NCI-H446 (cell line): ENCODE data around the gene LOC101059915.
"Not testable (repeated sequence)": the region's sequence is repeated elsewhere in the genome, so short reads cannot be mapped to it uniquely, and the experiment has no call there.

Experiments
- DNase-seq, 2 experiments: peaks; one replicate each; lab custom pipeline; 2025; lab: John Stamatoyannopoulos, UW

Gene LOC101059915

GRCh38 chrX:71640002-71640401 lies 27.3 kb upstream of the LOC101059915 start:
- DNase-seq, result no peak

- DNase-seq, result not testable (repeated sequence)
Measured at GRCh38 chrX:71644406-71644805, 22.9 kb upstream of the LOC101059915 start.

DNA sequence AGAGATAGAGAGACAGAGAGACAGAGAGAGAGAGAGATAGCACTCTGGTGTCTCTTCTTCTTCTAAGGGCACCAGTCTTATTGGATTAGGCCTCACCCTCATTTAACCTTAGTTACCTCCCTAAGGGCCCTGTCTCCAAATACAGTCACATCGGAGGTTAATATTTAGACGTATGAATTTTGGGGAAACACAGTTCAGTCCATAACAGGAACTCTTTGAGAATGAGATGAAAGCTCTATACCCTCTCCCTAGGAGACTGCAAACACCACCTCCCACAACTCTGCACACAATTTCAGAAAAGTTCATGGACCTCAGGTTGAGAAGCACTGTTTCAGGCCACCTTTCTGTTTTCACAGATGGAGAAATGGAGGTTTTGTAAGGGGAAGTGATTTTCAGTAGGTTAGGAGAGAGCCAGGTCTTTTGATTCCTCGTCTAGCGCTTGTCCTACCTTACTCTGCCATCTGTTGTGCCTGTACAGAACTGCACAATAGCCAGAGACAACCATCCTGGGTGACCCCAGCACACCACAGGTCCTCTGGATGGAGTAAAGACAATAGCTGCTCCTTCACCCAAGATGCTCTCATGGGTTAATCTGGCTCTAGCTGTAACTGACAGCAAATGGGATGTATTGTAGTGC lies 16.9 kb upstream of the LOC101059915 start:
- no peak for DNase-seq

- DNase-seq, result peak; percentile 13 to 59
Measured at GRCh38 chrX:71652405-71652804, 14.9 kb upstream of the LOC101059915 start.

DNA sequence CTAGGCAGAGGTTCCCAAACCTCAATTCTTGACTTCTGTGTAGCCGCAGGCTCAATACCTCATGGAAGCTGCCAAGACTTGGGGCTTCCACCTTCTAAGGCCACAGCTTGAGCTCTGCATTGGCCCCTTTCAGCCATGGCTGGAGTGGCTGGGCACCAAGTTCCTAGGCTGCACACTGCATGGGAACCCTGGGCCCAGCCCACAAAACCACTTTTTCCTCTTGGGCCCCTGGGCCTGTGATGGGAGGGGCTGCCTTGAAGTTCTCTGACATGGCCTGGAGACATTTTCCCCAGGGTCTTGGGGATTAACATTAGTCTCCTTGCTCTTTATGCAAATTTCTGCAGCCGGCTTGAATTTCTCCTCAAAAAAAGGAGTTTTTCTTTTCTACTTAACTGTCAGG lies 14.0 kb upstream of the LOC101059915 start:
- DNase-seq, result no peak

GRCh38 chrX:71657267-71657666 lies 10.1 kb upstream of the LOC101059915 start:
- DNase-seq, result no peak

DNA sequence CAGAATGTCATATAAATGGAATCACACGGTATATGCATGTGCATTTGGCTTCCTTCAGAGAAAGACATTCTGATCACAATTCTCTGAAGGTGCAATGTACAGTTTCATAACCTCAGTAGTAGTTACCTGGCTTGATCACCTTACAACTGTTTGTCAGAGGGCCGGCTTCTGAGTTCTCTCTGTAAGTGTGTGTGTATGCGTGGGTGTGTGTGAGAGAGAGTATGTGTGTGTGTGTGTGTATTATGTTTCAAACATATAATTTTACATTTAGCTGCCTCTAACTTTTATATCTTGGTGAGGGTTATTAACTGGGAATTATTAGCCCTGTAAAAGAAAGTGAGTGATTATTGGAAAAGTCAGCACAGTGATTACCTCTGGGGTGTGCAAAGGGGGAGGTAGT lies 8.0 kb upstream of the LOC101059915 start:
- DNase-seq, result no peak

DNA sequence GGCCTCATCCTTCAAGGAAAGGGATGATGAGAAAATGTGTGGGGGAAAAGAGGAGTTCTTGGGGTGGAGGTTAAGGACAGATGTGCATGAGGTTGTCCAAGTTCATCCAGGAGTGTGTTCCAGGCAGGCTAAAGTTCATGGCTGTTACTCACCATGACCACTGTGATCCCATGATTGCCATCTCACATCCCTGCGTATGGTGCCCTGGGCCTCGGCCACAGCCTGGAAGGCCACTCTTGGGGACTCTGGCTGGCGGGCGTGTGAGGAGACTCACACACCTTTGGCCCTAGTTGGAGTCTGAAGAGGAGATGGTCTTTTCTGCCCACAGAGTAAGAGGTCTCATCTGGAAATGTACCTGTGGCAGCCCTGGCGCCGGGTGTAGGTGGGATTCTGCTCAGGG lies 7.4 kb upstream of the LOC101059915 start:
- DNase-seq, result no peak

GRCh38 chrX:71660562-71661416 lies 6.6 kb upstream of the LOC101059915 start:
- no peak for DNase-seq

DNA sequence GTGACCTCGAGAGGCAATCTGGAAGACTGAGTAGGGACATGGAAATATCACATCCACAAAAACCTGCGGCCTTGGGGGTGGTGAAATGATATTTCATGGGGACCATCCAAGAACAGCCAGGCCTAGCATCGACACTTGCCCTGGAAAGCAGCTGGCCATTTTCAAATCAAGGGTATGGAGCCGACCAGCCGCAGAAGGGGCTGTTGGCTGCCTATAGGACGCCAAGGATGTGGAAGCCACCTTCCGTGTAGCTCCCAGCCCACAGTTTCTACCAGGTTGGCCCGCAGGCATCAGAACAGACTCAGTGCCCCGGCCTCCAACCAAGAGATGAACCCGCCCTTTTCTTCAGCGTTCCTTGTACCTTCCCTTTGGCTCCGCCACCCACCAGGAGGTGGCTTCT lies 5.4 kb upstream of the LOC101059915 start:
- no peak for DNase-seq

- DNase-seq, result not testable (repeated sequence)
Measured at GRCh38 chrX:71662654-71663053, 4.7 kb upstream of the LOC101059915 start.

DNA sequence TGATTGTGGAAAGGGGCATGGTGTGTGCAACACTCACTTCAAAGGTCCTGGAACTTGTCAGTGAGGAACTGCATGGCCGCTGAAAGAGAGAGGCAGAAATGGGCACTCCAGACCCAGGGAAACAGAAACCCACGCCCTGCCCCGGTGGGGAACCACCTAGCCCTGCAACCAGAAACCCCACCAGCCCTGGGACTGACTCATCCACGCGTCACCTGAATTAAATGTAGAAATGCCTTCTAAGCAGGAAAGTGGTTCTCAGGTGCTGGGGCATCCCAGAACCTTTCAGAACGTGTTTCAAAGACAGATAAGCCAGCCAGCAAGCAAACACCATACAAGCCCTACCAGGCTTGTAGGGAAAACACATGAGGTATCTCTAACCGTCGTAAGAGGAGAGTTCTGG lies 4.1 kb upstream of the LOC101059915 start:
- not testable (repeated sequence) for DNase-seq

DNA sequence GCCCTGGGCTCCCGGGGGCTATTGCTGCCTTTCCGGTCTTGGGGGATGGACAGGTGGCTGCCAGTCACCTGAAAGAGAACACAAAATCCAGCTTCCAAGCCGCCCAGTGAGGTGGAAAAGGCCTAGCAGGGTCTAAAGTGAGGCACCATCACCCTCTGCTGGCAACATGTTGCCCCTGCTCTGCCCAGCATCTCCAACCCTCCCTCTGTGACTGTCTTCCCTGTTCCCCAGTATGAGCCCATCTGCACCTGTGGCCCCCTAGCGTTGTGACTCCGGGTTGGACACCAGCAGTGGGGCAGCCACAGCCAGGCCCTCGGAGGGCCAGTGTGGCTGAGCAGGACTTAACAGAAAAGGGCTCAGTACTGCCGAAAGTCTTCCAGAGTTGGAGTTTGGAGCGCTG lies 3.1 kb upstream of the LOC101059915 start:
- peak in 1 of 2 experiments; percentile 1 for DNase-seq

- DNase-seq, result no peak
Measured at GRCh38 chrX:71664889-71665491, 2.4 kb upstream of the LOC101059915 start.

- no peak for DNase-seq
Measured at GRCh38 chrX:71665747-71666146, 1.6 kb upstream of the LOC101059915 start.

- DNase-seq, result peak; percentile 68 to 90
Measured at GRCh38 chrX:71666240-71667223, 814 bp upstream of the LOC101059915 start.

DNA sequence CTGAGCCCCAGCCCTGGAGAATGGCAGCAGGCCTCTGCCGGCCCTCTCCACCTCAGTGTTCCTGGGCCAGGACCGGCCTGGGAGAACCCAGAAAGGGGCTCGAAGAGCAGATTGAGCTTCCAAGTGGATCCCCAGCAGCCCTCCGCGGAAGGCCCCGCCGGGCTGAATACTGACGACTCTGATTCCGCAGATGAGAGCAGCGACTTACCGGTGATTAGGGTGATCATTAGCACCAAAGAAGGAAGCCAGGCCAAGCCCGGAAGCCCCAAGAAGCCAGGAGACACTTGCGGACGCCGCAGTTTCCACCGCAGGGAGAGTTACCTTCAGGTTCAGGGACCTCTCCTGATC lies 876 bp downstream of the LOC101059915 start:
- no peak for DNase-seq

DNA sequence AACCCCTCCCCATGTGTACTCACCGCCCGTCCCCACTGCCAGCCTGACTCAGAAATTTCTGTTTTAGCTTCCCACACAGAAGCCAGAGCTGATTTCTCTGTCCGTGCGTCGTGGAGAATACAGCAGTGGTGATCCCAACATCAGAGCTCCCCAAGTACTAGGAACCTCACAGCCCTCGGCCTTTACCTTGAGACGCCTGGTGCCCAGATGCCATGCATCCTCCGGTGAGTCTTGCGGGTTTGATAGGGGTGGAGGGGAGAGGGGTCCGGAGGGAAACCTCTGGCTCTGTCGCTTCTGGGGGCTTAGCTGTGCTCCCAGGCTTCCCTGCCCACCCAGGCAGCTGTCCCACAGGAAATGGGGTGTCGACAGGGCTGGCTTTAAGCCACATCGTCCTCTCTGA lies 2.1 kb downstream of the LOC101059915 start:
- DNase-seq, result no peak

DNA sequence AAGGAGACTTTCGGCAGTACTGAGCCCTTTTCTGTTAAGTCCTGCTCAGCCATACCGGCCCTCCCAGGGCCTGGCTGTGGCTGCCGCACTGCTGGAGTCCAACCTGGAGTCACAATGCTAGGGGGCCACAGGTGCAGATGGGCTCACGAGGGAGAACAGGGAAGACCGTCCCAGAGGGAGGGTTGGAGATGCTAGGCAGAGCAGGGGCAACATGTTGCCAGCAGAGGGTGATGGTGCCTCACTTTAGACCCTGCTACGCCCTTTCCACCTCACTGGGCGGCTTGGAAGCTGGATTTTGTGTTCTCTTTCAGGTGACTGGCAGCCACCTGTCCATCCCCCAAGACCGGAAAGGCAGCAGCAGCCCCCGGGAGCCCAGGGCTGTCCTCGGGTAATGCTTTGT lies 2.6 kb downstream of the LOC101059915 start:
- not testable (repeated sequence) for DNase-seq

- DNase-seq, result no peak
Measured at GRCh38 chrX:71671043-71671780, 3.9 kb downstream of the LOC101059915 start.

DNA sequence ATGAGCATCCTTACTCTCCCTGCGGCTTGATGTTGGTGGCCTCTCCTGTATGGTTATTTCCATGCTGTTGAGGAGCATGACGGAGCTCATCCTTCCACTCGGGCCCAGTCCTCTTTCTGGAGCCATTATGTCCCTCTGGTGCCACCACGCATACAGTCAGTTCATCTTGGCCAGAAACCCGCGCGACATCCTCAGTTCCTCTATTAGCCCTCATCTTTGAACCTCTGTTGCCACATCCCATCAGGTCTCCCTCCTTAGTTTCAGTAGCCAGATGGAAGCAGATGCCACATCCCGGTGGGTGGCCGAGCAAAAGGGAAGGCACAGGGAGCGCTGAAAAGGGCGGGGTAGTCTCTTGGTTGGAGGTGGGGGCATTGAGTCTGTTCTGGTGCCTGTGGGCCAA lies 4.6 kb downstream of the LOC101059915 start:
- no peak for DNase-seq
